Kidney (tissue), 22 donors: ENCODE measurements around the gene SNX22. TPM values are rescaled to one million over a fixed set of nuclear protein-coding genes. Genes with fewer than 3 reads are reported as not detected.

ENCODE experiments used
- DNase-seq, 5 donors: peaks; one replicate each; pipeline ENCODE4 v3.0.0-alpha.2; 2013 to 2020
- FAIRE-seq: peaks from 2 replicates; lab custom pipeline; 2012; peaks lifted over from hg19 to GRCh38; lab: Jason Lieb, UNC
- H3K27ac ChIP-seq, 2 donors: one replicate each; pipeline ENCODE4 v1.7.0; 2013; ENCODE audit warnings: low read depth in 2 of 2, low read length in 2 of 2, inconsistent platforms in 1 of 2
- H3K27me3 ChIP-seq: one replicate; pipeline ENCODE4 v1.7.1; 2013; ENCODE audit warnings: low read length, inconsistent platforms; ENCODE audit not compliant: control insufficient read depth, insufficient read depth
- H3K36me3 ChIP-seq, 3 donors: one replicate each; pipeline versions ENCODE4 v1.7.0 to v1.7.1; 2013; ENCODE audit warnings: low read length in 3 of 3, control low read depth in 1 of 3, inconsistent platforms in 1 of 3; ENCODE audit not compliant: insufficient read depth in 3 of 3, control insufficient read depth in 2 of 3
- H3K4me1 ChIP-seq, 3 donors: one replicate each; pipeline versions ENCODE4 v1.7.0 to v1.7.1; 2013; ENCODE audit warnings: low read length in 3 of 3, inconsistent platforms in 1 of 3, low read depth in 1 of 3; ENCODE audit not compliant: control insufficient read depth in 2 of 3, insufficient read depth in 2 of 3
- H3K4me3 ChIP-seq, 3 donors: one replicate each; pipeline versions ENCODE4 v1.7.0 to v1.8.1; 2013; ENCODE audit warnings: low read length in 3 of 3, control low read depth in 1 of 3, inconsistent platforms in 1 of 3
- H3K9ac ChIP-seq, 3 donors: one replicate each; pipeline versions ENCODE4 v1.7.0 to v1.7.1; 2013; ENCODE audit warnings: low read length in 3 of 3, control low read depth in 1 of 3, inconsistent platforms in 1 of 3
- H3K9me3 ChIP-seq, 3 donors: one replicate each; pipeline versions ENCODE4 v1.7.0 to v1.7.1; 2013; ENCODE audit warnings: low read length in 3 of 3, control low read depth in 1 of 3, inconsistent platforms in 1 of 3; ENCODE audit not compliant: control insufficient read depth in 2 of 3, insufficient read depth in 1 of 3
- CTCF ChIP-seq: IDR thresholded peaks from 3 replicates; pipeline ENCODE4 v1.5.1; 2012; ENCODE audit warnings: mild to moderate bottlenecking, moderate library complexity, borderline replicate concordance; ENCODE audit not compliant: insufficient read depth; ENCODE audit errors: extremely low read depth
- intact Hi-C: fragments of 100-400 bp; cut with DNase I; formaldehyde crosslinking; loops from one replicate; pipeline ENCODE4 v1.11.1; 2022
- long read RNA-seq, 10 donors: library from polyadenylated mRNA in 1 of 10; unstranded in 1 of 10; transcript quantifications; one replicate each; pipeline ENCODE4 v2.0.0 and lab custom pipeline, GENCODE V29; 2021 to 2026
- polyA plus RNA-seq: library from polyadenylated mRNA; stranded (reverse); fragments of 350-450 nt; fragmentation: Illumina TruSeq; extraction: RNeasy Lipid Tissue Mini Kit (QIAGEN cat#74804); gene quantifications from one replicate; pipeline ENCODE4 v1.2.3, GENCODE V29; 2014; ENCODE audit warnings: low read depth, low replicate concordance; ENCODE audit not compliant: insufficient read depth
- total RNA-seq: library from RNA; stranded (reverse); fragmentation: NEBNext Ultra II Directional; extraction: Animal tissue kit (Norgen Biotek cat#: 25700); gene quantifications from one replicate; pipeline ENCODE4 v1.2.1, GENCODE V29; 2021
- donor health status: control.
- donor health status: control.
- donor health status: control.
- donor health status: control.
- donor health status: control.
- donor health status: DM: yes; HTN: yes; CAD: no.
- donor health status: Normal renal cell carcinoma (clear cell type).

SNX22 gene
- 4.6 TPM for total RNA-seq
- 1.1 TPM for polyA plus RNA-seq
- long read RNA-seq, donor 1 = 0 reads
- long read RNA-seq, donor 2 = 0 reads
- long read RNA-seq, donor 3, partial matches to known transcripts = 60 of 783 reads
- long read RNA-seq, donor 3, other reads (novel, unspliced or antisense) = 723 of 783 reads
- long read RNA-seq, donor 4 = 0 reads
- long read RNA-seq, donor 5 = 0 reads
- long read RNA-seq, donor 6 = 0 reads
- long read RNA-seq, donor 7, partial matches to known transcripts = 0 of 2 reads
- long read RNA-seq, donor 7, other reads (novel, unspliced or antisense) = 2 of 2 reads
- long read RNA-seq, donor 8 = 0 reads
- long read RNA-seq, donor 9, partial matches to known transcripts = 127 of 428 reads
- long read RNA-seq, donor 9, other reads (novel, unspliced or antisense) = 301 of 428 reads
- long read RNA-seq, donor 10, partial matches to known transcripts = 674 of 700 reads
- long read RNA-seq, donor 10, other reads (novel, unspliced or antisense) = 25 of 700 reads

GRCh38 chr15:64151727-64152506 is at the start of gene SNX22:
Gene SNX22 (plus strand): TSS chr15:64151731. CDS start chr15:64151776, 45 bp downstream.
- intact Hi-C loops = no loop called here
- H3K27ac ChIP-seq = no peak within 1 kb of the TSS

DNA sequence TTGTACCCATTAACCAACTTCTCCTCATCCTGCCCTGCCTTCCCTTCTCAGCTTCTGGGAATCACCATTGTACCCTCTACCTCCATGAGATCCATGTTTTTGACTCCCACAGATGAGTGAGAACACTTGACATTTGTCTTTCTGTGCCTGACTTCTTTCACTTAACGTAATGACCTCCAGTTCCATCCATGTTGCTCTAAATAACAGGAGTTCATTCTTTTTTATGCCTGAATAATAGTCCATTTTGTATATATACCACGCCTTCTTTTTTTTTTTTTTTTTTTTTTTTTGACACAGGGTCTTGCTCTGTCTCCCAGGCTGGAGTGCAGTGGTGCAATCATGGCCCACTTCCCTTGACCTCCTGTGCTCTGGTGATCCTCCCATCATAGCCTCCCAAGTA is 49.0 kb upstream of the SNX22 start:
- H3K27ac ChIP-seq = no peak overlapping the region
- DNase-seq = no peak

More at GRCh38 chr15:64151727-64152506, at the start of gene SNX22:
- peaks cover 0 to 17% (median 4%) of the 10 kb centered on the region in 3 donors for H3K4me1 ChIP-seq
- TF ChIP-seq CTCF = no peak
- H3K4me3 ChIP-seq = peak within 1 kb of the TSS; percentile 33 to 39 (median 38)
- FAIRE-seq (no peak), DNase-seq (peak; percentile 25 to 83 (median 46))
- H3K9me3 ChIP-seq = no peaks in the 10 kb centered on the region
- peaks cover 0 to 16% (median 15%) of the 10 kb centered on the region in 3 donors for H3K36me3 ChIP-seq
- peaks cover 2% of the 10 kb centered on the region for H3K27me3 ChIP-seq
- no peak within 1 kb of the TSS for H3K9ac ChIP-seq

GRCh38 chr15:64105113-64105704 is 46.3 kb upstream of the SNX22 start:
- H3K9ac ChIP-seq = no peak overlapping the region
- peak in 1 of 5 donors; percentile 25 for DNase-seq
- no peak overlapping the region for H3K4me3 ChIP-seq
- peaks cover 0 to 10% (median 5%) of the 10 kb centered on the region in 3 donors for H3K4me1 ChIP-seq
- no peak for TF ChIP-seq CTCF
- intact Hi-C loops = no loop called here
- H3K36me3 ChIP-seq = no peaks in the 10 kb centered on the region
- peak overlapping the region; percentile 41 to 68 for H3K27ac ChIP-seq
- no peaks in the 10 kb centered on the region for H3K27me3 ChIP-seq
- no peaks in the 10 kb centered on the region for H3K9me3 ChIP-seq
- peak; percentile 81 for FAIRE-seq

More for the DNA sequence above, 49.0 kb upstream of the SNX22 start:
- intact Hi-C loops = no loop called here
- no peaks in the 10 kb centered on the region for H3K9me3 ChIP-seq
- no peaks in the 10 kb centered on the region for H3K27me3 ChIP-seq
- H3K9ac ChIP-seq = no peak overlapping the region
- H3K4me3 ChIP-seq = no peak overlapping the region
- H3K36me3 ChIP-seq = no peaks in the 10 kb centered on the region
- no peak for TF ChIP-seq CTCF
- H3K4me1 ChIP-seq = peaks cover 0 to 8% (median 7%) of the 10 kb centered on the region in 3 donors
- no peak for FAIRE-seq
